Measurements from ENCODE around the gene NHERF1. TPM values are rescaled to one million over a fixed set of nuclear protein-coding genes. Genes with fewer than 3 reads are reported as not detected.

NHERF1 gene
- total RNA-seq, 4 donors from 2014 or later: 21.9 to 63.4 (median 43.8) TPM

- Histone ChIP-seq H3K27me3 (no peaks in the 10 kb centered on the region), H3K27ac (no peak overlapping the region), H3K9me3 (no peaks in the 10 kb centered on the region), H3K36me3 (peaks cover 19 to 22% of the 10 kb centered on the region in 2 donors), H3K4me3 (replicated peaks in 1 of 3) (no peak overlapping the region), H3K4me1 (peaks cover 14 to 17% of the 10 kb centered on the region in 2 donors)
- intact Hi-C loops (cut with DNase I): no loop called here
- WGBS, 2 donors: 64 to 65% methylated on average over 6 of the region's 6 CpGs
- TF ChIP-seq POLR2A (IDR thresholded peaks at IDR 0.05) (no peak), CTCF (IDR thresholded peaks at IDR 0.05) (no peak)
- DNase-seq: no peak
Measured at GRCh38 chr17:74769266-74769855, 20.9 kb downstream of the NHERF1 start.

GRCh38 chr17:74769856-74770497 lies 21.5 kb downstream of the NHERF1 start:
- 44 to 60% methylated on average over 1 to 5 of the region's 5 CpGs for WGBS, 2 donors
- Histone ChIP-seq H3K9me3 (no peaks in the 10 kb centered on the region), H3K36me3 (peaks cover 19 to 22% of the 10 kb centered on the region in 2 donors), H3K4me1 (peaks cover 15 to 17% of the 10 kb centered on the region in 2 donors), H3K27ac (no peak overlapping the region), H3K27me3 (no peaks in the 10 kb centered on the region), H3K4me3 (replicated peaks in 1 of 3) (no peak overlapping the region)
- TF ChIP-seq CTCF (IDR thresholded peaks at IDR 0.05) (no peak), POLR2A (IDR thresholded peaks at IDR 0.05) (no peak)
- intact Hi-C loops (cut with DNase I): no loop called here
- DNase-seq: no peak

GRCh38 chr17:74770498-74771318 lies 22.3 kb downstream of the NHERF1 start:
- H3K4me3 ChIP-seq (replicated peaks in 1 of 3): no peak overlapping the region
- intact Hi-C loops (cut with DNase I): no loop called here
- peak; percentile 85 to 86 for DNase-seq
- peaks cover 21 to 23% of the 10 kb centered on the region in 2 donors for H3K4me1 ChIP-seq
- TF ChIP-seq CTCF (IDR thresholded peaks at IDR 0.05): peak; percentile 77 to 92 (median 83)
- no peak for TF ChIP-seq POLR2A (IDR thresholded peaks at IDR 0.05)
- H3K36me3 ChIP-seq: peaks cover 19 to 22% of the 10 kb centered on the region in 2 donors
- H3K27ac ChIP-seq: no peak overlapping the region
- no peaks in the 10 kb centered on the region for H3K9me3 ChIP-seq
- WGBS, 2 donors: 57 to 63% methylated on average over 10 to 13 of the region's 16 CpGs
- no peaks in the 10 kb centered on the region for H3K27me3 ChIP-seq

GRCh38 chr17:74771319-74771914 lies 23.0 kb downstream of the NHERF1 start:
- no peak overlapping the region for H3K4me3 ChIP-seq (replicated peaks in 1 of 3)
- H3K4me1 ChIP-seq: peaks cover 21 to 23% of the 10 kb centered on the region in 2 donors
- no peaks in the 10 kb centered on the region for H3K27me3 ChIP-seq
- H3K9me3 ChIP-seq: no peaks in the 10 kb centered on the region
- H3K27ac ChIP-seq: no peak overlapping the region
- no peak for DNase-seq
- WGBS, 2 donors: 92 to 100% methylated on average over 4 to 7 of the region's 9 CpGs
- peaks cover 19 to 22% of the 10 kb centered on the region in 2 donors for H3K36me3 ChIP-seq
- TF ChIP-seq CTCF (IDR thresholded peaks at IDR 0.05) (no peak), POLR2A (IDR thresholded peaks at IDR 0.05) (no peak)
- intact Hi-C loops (cut with DNase I): no loop called here
